ENCODE data around the gene GSC2. TPM values are rescaled to one million over a fixed set of nuclear protein-coding genes. Genes with fewer than 3 reads are reported as not detected.

Gene GSC2
- total RNA-seq, 4 donors from 2014 or later: not detected

GRCh38 chr22:19134176-19134831 is 15.8 kb downstream of the GSC2 start:
- H3K27me3 ChIP-seq: no peaks in the 10 kb centered on the region
- H3K27ac ChIP-seq: no peak overlapping the region
- H3K4me3 ChIP-seq: no peak overlapping the region
- H3K36me3 ChIP-seq: peaks cover 68% of the 10 kb centered on the region
- no peak for TF ChIP-seq CTCF (IDR thresholded peaks at IDR 0.05)
- no peak for DNase-seq (ENCODE audit: low spot score in 2 of 2)
- no peaks in the 10 kb centered on the region for H3K9me3 ChIP-seq
- H3K4me1 ChIP-seq: peaks cover 21% of the 10 kb centered on the region
- WGBS: 93% methylated on average over 12 of the region's 21 CpGs

GRCh38 chr22:19133561-19133960 is 16.5 kb downstream of the GSC2 start:
- Histone ChIP-seq H3K4me3 (no peak overlapping the region), H3K36me3 (peaks cover 61% of the 10 kb centered on the region), H3K4me1 (peaks cover 26% of the 10 kb centered on the region), H3K27ac (no peak overlapping the region), H3K27me3 (no peaks in the 10 kb centered on the region), H3K9me3 (no peaks in the 10 kb centered on the region)
- TF ChIP-seq EP300 (IDR thresholded peaks at IDR 0.05): no peak
- TF ChIP-seq POLR2AphosphoS5 (IDR thresholded peaks at IDR 0.05): no peak
- TF ChIP-seq POLR2A (IDR thresholded peaks at IDR 0.05): no peak
- TF ChIP-seq CTCF (IDR thresholded peaks at IDR 0.05): no peak
- WGBS: 97% methylated on average over 5 of the region's 13 CpGs
- DNase-seq (ENCODE audit: low spot score in 2 of 2): no peak

GRCh38 chr22:19132693-19133400 is 17.2 kb downstream of the GSC2 start:
- Histone ChIP-seq H3K9me3 (no peaks in the 10 kb centered on the region), H3K27ac (no peak overlapping the region), H3K4me1 (peaks cover 28% of the 10 kb centered on the region), H3K36me3 (peaks cover 54% of the 10 kb centered on the region), H3K4me3 (no peak overlapping the region), H3K27me3 (no peaks in the 10 kb centered on the region)
- no peak for DNase-seq (ENCODE audit: low spot score in 2 of 2)
- no peak for TF ChIP-seq POLR2A (IDR thresholded peaks at IDR 0.05)
- no peak for TF ChIP-seq EP300 (IDR thresholded peaks at IDR 0.05)
- no peak for TF ChIP-seq CTCF (IDR thresholded peaks at IDR 0.05)
- no peak for TF ChIP-seq POLR2AphosphoS5 (IDR thresholded peaks at IDR 0.05)
- 90% methylated on average over 6 of the region's 9 CpGs for WGBS

- peaks cover 35% of the 10 kb centered on the region for H3K4me1 ChIP-seq
- TF ChIP-seq POLR2A (IDR thresholded peaks at IDR 0.05) (no peak), CTCF (IDR thresholded peaks at IDR 0.05) (no peak), POLR2AphosphoS5 (IDR thresholded peaks at IDR 0.05) (no peak), EP300 (IDR thresholded peaks at IDR 0.05) (no peak)
- 98% methylated on average over 10 of the region's 20 CpGs for WGBS
- no peak for DNase-seq (ENCODE audit: low spot score in 2 of 2)
- H3K27ac ChIP-seq: no peak overlapping the region
- no peaks in the 10 kb centered on the region for H3K9me3 ChIP-seq
- H3K27me3 ChIP-seq: no peaks in the 10 kb centered on the region
- H3K36me3 ChIP-seq: peaks cover 47% of the 10 kb centered on the region
- H3K4me3 ChIP-seq: no peak overlapping the region
Measured at GRCh38 chr22:19132153-19132552, 17.9 kb downstream of the GSC2 start.

GRCh38 chr22:19131685-19132015 is 18.4 kb downstream of the GSC2 start:
- peaks cover 42% of the 10 kb centered on the region for H3K36me3 ChIP-seq
- H3K27me3 ChIP-seq: no peaks in the 10 kb centered on the region
- no peak for DNase-seq (ENCODE audit: low spot score in 2 of 2)
- no peaks in the 10 kb centered on the region for H3K9me3 ChIP-seq
- H3K4me1 ChIP-seq: peaks cover 40% of the 10 kb centered on the region
- TF ChIP-seq CTCF (IDR thresholded peaks at IDR 0.05) (no peak), POLR2AphosphoS5 (IDR thresholded peaks at IDR 0.05) (no peak), POLR2A (IDR thresholded peaks at IDR 0.05) (no peak), EP300 (IDR thresholded peaks at IDR 0.05) (no peak)
- no peak overlapping the region for H3K27ac ChIP-seq
- no peak overlapping the region for H3K4me3 ChIP-seq
- WGBS: 97% methylated on average over 18 of the region's 19 CpGs

Data from suprapubic skin (tissue), 4 donors.